Coronary artery (tissue), 2 donors: ENCODE results near the gene PRKN.

ENCODE experiments used
- DNase-seq: peaks from one replicate; pipeline ENCODE4 v3.0.0-alpha.2; 2017; ENCODE audit warnings: low spot score
- H3K27ac ChIP-seq, 2 donors: fragments of 200-600 bp; sonication (generic); one replicate each; pipeline ENCODE4 v1.5.1; 2016 to 2019
- H3K4me3 ChIP-seq: fragments of 200-600 bp; sonication (generic); 2 replicates; pipeline ENCODE4 v1.5.1; 2016; ENCODE audit warnings: mild to moderate bottlenecking, moderate library complexity
- TF ChIP-seq, protein P1 (sequence below): fragments of 200-600 bp; sonication (generic); IDR thresholded peaks from one replicate; pipeline ENCODE4 v1.5.1; 2019; ENCODE audit warnings: antibody characterized with exemption

Gene PRKN

DNA sequence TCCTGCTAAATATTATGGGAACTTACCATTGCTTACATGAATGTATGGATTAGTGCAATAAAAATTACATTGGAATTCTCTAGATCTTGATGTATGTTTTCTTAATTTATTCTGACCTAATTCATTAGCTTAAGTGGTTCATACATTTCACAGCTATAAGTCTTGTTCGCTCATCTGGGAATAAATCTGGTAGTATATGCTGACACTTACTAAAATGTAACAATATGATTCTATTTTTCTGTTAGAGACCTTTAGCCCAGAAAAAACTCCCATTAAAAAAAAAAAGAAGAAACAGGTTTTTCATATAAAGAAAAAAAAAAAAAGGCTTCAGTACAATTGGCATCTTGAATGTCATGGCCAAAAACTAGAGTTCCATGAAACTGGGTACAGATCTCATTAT, 1059.6 kb downstream of the PRKN start:
- TF ChIP-seq, protein P1, sequence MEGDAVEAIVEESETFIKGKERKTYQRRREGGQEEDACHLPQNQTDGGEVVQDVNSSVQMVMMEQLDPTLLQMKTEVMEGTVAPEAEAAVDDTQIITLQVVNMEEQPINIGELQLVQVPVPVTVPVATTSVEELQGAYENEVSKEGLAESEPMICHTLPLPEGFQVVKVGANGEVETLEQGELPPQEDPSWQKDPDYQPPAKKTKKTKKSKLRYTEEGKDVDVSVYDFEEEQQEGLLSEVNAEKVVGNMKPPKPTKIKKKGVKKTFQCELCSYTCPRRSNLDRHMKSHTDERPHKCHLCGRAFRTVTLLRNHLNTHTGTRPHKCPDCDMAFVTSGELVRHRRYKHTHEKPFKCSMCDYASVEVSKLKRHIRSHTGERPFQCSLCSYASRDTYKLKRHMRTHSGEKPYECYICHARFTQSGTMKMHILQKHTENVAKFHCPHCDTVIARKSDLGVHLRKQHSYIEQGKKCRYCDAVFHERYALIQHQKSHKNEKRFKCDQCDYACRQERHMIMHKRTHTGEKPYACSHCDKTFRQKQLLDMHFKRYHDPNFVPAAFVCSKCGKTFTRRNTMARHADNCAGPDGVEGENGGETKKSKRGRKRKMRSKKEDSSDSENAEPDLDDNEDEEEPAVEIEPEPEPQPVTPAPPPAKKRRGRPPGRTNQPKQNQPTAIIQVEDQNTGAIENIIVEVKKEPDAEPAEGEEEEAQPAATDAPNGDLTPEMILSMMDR, result no peak
- no peak overlapping the region for H3K27ac ChIP-seq
- no peak overlapping the region for H3K4me3 ChIP-seq
- no peak for DNase-seq

DNA sequence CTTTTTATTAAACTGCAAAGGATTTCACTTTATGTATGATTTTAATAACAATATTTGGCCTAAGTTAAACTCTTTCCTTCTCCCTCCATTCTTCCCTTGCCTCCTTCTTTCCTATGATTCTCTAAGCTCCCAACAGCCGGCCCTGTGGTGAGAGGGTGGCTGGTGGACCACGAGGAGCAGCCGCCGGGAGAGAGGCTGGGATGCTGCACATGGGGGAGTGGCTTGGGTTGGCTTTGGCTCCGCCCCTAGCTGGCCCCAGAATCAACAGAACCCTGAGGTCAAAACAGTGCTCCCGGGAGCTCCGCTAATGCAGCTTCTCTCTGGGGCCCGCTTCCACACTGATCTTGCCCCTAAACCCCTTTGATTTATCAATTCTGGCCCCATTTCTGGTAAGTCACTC, 1063.9 kb downstream of the PRKN start:
- no peak for DNase-seq
- TF ChIP-seq, protein P1, result no peak
- Histone ChIP-seq H3K27ac (no peak overlapping the region), H3K4me3 (no peak overlapping the region)

DNA sequence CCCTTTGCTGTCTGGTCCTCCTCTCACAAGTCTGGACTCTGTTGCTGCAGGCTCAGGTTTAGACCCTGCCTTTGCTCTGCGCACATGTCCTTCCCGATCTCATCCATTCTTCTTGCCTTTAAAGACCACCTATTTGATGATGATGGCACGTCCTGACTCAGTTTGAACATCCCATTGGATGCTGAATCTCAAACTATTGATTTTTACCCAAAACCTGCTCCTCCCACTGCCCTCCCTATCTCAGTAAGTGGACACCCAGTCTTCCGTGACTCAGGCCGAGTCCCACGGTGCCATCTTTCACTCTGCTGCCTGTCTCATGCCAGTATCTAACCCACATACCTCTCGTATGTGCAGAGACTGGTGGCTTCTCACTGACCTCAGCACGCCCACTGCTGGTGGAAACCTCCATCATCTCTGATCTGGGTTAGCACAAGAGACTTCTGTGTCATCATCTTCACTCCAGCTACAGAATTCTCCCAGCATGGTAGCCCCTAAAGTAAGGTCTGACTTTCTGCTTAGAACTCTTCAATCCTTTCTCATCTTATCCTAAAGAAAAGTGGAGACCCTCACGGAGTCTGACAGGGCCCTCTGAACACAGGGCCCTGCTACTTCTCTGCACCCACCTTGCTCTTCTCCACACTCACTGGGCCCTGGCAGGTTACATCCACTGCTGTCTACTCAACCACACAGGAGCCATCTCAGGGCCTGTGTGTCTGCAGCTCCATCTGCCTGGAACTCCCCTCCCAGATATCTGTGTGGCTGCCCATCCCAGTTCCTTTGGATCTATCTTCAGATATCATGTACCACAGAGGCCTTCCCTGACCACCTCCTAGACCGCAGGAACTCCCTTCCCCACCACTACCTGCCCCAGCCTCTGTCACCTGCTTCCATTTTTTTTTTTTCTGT, 1066.6 kb downstream of the PRKN start:
- Histone ChIP-seq H3K4me3 (no peak overlapping the region), H3K27ac (no peak overlapping the region)
- no peak for DNase-seq
- TF ChIP-seq, protein P1, result no peak

DNA sequence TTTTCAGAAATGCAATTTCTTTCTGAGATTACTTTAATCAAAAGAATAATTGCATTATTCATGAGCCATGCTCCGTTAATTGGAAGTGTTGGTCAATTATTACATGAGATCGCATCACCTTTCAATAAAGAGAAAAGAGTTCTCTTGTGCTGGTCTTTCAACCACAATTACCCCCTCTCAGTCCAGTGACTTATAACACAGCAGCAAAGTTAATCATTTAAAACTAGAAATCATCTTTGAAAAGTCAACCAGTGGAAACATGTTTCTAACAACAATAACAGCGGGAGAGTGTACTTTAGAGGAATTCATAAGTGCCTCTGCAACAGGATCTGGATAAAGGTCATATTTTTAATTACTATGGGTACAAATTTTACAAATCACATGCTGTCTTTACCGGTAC, 1069.4 kb downstream of the PRKN start:
- TF ChIP-seq, protein P1, result no peak
- Histone ChIP-seq H3K4me3 (no peak overlapping the region), H3K27ac (no peak overlapping the region)
- no peak for DNase-seq

DNA sequence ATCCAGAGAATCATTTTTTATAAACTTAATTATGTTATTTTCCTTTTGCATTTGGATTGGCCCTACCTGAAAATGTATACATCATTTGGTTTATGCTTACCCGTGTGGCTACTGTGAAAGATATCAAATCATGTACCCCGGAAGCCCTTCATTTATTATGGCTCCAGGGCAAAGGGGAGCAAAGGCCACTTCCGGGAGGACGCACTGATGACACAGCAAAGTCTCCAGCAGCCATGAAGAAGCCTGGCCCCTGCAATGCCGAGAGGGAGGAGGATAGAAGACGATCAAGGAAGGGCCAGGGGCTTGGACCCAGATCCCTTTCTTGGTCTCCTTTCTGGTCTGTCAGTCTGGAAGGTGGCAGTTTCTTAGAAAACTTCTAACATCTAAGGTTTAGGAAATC, 1073.4 kb downstream of the PRKN start:
- DNase-seq, result no peak
- Histone ChIP-seq H3K4me3 (no peak overlapping the region), H3K27ac (no peak overlapping the region)
- TF ChIP-seq, protein P1, result no peak

DNA sequence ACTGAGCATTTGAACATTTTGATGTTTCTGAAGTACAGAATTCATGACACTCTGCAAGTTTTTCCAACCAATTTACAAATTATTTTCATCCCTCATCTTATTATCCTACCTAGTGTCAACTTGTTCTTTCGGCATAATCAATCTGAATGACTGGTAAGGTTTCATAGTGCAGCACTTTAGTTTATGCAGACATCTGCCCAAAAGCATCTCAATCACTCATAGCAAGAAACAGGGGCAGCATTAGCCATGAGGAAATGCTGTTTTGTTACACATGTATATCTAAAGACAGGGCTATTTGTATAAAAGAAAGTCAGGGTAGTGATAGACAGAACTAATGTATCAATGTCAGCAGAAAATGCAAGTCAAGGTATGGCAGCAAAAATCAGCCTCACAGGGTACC, 1075.6 kb downstream of the PRKN start:
- H3K27ac ChIP-seq, result no peak overlapping the region
- no peak overlapping the region for H3K4me3 ChIP-seq
- DNase-seq, result no peak
- TF ChIP-seq, protein P1, result no peak

DNA sequence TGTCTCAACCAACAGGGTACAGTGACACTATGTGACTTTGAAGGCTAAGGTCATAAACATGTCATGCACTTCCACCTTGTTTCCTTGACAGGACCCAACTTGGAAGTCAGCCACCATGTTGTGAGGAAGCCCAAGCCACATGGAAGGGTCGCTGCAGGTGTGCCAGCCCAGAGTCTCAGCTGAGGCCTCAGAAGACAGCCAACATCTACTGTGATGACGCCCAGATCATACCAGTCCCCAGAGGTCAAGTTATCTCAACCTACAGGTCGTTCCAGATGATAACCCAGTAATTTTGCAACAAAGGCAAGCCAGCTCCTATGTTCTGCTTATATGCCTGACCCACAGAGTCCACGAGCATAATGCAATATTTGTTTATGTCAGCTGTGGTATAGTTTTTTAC, 1077.7 kb downstream of the PRKN start:
- no peak for DNase-seq
- Histone ChIP-seq H3K4me3 (no peak overlapping the region), H3K27ac (no peak overlapping the region)
- TF ChIP-seq, protein P1, result no peak
